ENCODE data around the gene ROR1.

ROR1 gene

GRCh38 chr1:63773815-63774616 is at the start of gene ROR1:
Gene ROR1 (plus strand): TSS chr1:63774017.
- peak; percentile 52 to 53 for DNase-seq (ENCODE audit: low read depth in 2 of 2)

GRCh38 chr1:63724375-63724899 is 49.4 kb upstream of the ROR1 start:
- no peak for DNase-seq (ENCODE audit: low read depth in 2 of 2)

GRCh38 chr1:63728611-63729226 is 45.1 kb upstream of the ROR1 start:
- no peak for DNase-seq (ENCODE audit: low read depth in 2 of 2)

GRCh38 chr1:63729227-63729620 is 44.6 kb upstream of the ROR1 start:
- DNase-seq (ENCODE audit: low read depth in 2 of 2) = no peak

GRCh38 chr1:63730211-63730610 is 43.6 kb upstream of the ROR1 start:
- no peak for DNase-seq (ENCODE audit: low read depth in 2 of 2)

- DNase-seq (ENCODE audit: low read depth in 2 of 2) = peak; percentile 72 to 77
Measured at GRCh38 chr1:63731117-63732043, 42.4 kb upstream of the ROR1 start.

- no peak for DNase-seq (ENCODE audit: low read depth in 2 of 2)
Measured at GRCh38 chr1:63732666-63733065, 41.2 kb upstream of the ROR1 start.

- no peak for DNase-seq (ENCODE audit: low read depth in 2 of 2)
Measured at GRCh38 chr1:63738772-63739171, 35.0 kb upstream of the ROR1 start.

- no peak for DNase-seq (ENCODE audit: low read depth in 2 of 2)
Measured at GRCh38 chr1:63739452-63739851, 34.4 kb upstream of the ROR1 start.

GRCh38 chr1:63740432-63740831 is 33.4 kb upstream of the ROR1 start:
- DNase-seq (ENCODE audit: low read depth in 2 of 2) = no peak

- no peak for DNase-seq (ENCODE audit: low read depth in 2 of 2)
Measured at GRCh38 chr1:63742526-63742925, 31.3 kb upstream of the ROR1 start.

- DNase-seq (ENCODE audit: low read depth in 2 of 2) = no peak
Measured at GRCh38 chr1:63743781-63744180, 30.0 kb upstream of the ROR1 start.

GRCh38 chr1:63746129-63746864 is 27.5 kb upstream of the ROR1 start:
- peak; percentile 52 to 63 for DNase-seq (ENCODE audit: low read depth in 2 of 2)

GRCh38 chr1:63747445-63747844 is 26.4 kb upstream of the ROR1 start:
- DNase-seq (ENCODE audit: low read depth in 2 of 2) = peak; percentile 7 to 18

- no peak for DNase-seq (ENCODE audit: low read depth in 2 of 2)
Measured at GRCh38 chr1:63748046-63748580, 25.7 kb upstream of the ROR1 start.

- no peak for DNase-seq (ENCODE audit: low read depth in 2 of 2)
Measured at GRCh38 chr1:63748641-63749040, 25.2 kb upstream of the ROR1 start.

GRCh38 chr1:63750721-63751120 is 23.1 kb upstream of the ROR1 start:
- no peak for DNase-seq (ENCODE audit: low read depth in 2 of 2)

GRCh38 chr1:63752176-63752575 is 21.6 kb upstream of the ROR1 start:
- no peak for DNase-seq (ENCODE audit: low read depth in 2 of 2)

GRCh38 chr1:63753591-63753990 is 20.2 kb upstream of the ROR1 start:
- no peak for DNase-seq (ENCODE audit: low read depth in 2 of 2)

- DNase-seq (ENCODE audit: low read depth in 2 of 2) = no peak
Measured at GRCh38 chr1:63756839-63757238, 17.0 kb upstream of the ROR1 start.

- no peak for DNase-seq (ENCODE audit: low read depth in 2 of 2)
Measured at GRCh38 chr1:63757334-63757733, 16.5 kb upstream of the ROR1 start.
